Ovary (tissue), 10 donors: Measurements from ENCODE around the gene CORO1A. TPM values are rescaled to one million over a fixed set of nuclear protein-coding genes. Genes with fewer than 3 reads are reported as not detected.
A peak's percentile ranks its signal among the peaks of the same experiment; 100 is the strongest.

Experiments used
- DNase-seq, 5 donors: peaks; one replicate each; pipeline ENCODE4 v3.0.0-alpha.2; 2019 to 2020
- H3K27ac ChIP-seq, 2 donors: fragments of 200-600 bp; one replicate each; pipeline versions ENCODE4 v1.5.1 to v1.8.0; 2019 to 2022
- H3K27me3 ChIP-seq: fragments of 200-600 bp; one replicate; pipeline ENCODE4 v1.8.0; 2022
- H3K36me3 ChIP-seq: fragments of 200-600 bp; sonication (generic); one replicate; pipeline ENCODE4 v1.5.1; 2019
- H3K4me1 ChIP-seq: one replicate; pipeline ENCODE4 v1.8.1; 2013; ENCODE audit warnings: mild to moderate bottlenecking, moderate library complexity; ENCODE audit not compliant: insufficient read depth
- H3K4me3 ChIP-seq: fragments of 200-600 bp; sonication (generic); one replicate; pipeline ENCODE4 v1.5.1; 2017
- H3K9me3 ChIP-seq, 2 donors: fragments of 200-600 bp in 1 of 2; sonication (generic) in 1 of 2; one replicate each; pipeline versions ENCODE4 v1.5.1 to v1.8.1; 2013 to 2019; ENCODE audit warnings: mild to moderate bottlenecking in 1 of 2, moderate library complexity in 1 of 2
- EP300 ChIP-seq: sonication (generic); formaldehyde crosslinking; IDR thresholded peaks from one replicate; pipeline ENCODE4 v1.6.1; 2017; ENCODE audit warnings: antibody characterized with exemption
- POLR2A ChIP-seq: fragments of 450-650 bp; IDR thresholded peaks from one replicate; pipeline ENCODE4 v1.6.1; 2017; ENCODE audit warnings: antibody characterized with exemption, mild to moderate bottlenecking, moderate library complexity
- WGBS, 3 donors: extraction: QIAGEN DNeasy Blood & Tissue Kit in 1 of 3; methylation state at CpG; one replicate each; pipeline versions ENCODE4 v1.1.5 to v1.1.7; 2013 to 2017; 5-methylcytosine and 5-hydroxymethylcytosine counted together
- intact Hi-C, 4 donors: fragments of 100-400 bp; cut with DNase I; formaldehyde crosslinking; loops; one replicate each; pipeline versions ENCODE4 v1.11.0 to v1.15.1; 2022 to 2023
- long read RNA-seq, 3 donors: library from polyadenylated mRNA in 2 of 3; unstranded in 2 of 3; transcript quantifications; one replicate each; pipeline ENCODE4 v2.0.0 and lab custom pipeline, GENCODE V29; 2021 to 2026
- polyA plus RNA-seq, 2 donors: library from polyadenylated mRNA; stranded (reverse); fragments of 200-250 nt in 1 of 2; fragments of 350-450 nt in 1 of 2; fragmentation: Illumina TruSeq in 1 of 2; extraction: RNeasy Lipid Tissue Mini Kit (QIAGEN cat#74804) in 1 of 2; gene quantifications; one replicate each; pipeline ENCODE4 v1.2.3, GENCODE V29; 2013 to 2014
- total RNA-seq, 7 donors: library from RNA; depleted of rRNA in 2 of 7; stranded (reverse); fragments of >200 nt in 2 of 7; fragmentation: NEBNext Ultra II Directional in 3 of 7; extraction: Animal tissue kit (Norgen Biotek cat#: 25700) in 3 of 7; gene quantifications; one replicate each; pipeline versions ENCODE4 v1.1.0 to v1.2.4, GENCODE V29; 2016 to 2023
- TF ChIP-seq, protein P1 (sequence below), 3 donors: fragments of 450-650 bp in 2 of 3; fragments of 200-600 bp in 1 of 3; IDR thresholded peaks; one replicate each; pipeline versions ENCODE4 v1.5.1 to v1.8.0; 2016 to 2022; ENCODE audit warnings: antibody characterized with exemption in 3 of 3, mild to moderate bottlenecking in 1 of 3
- donor health status: DM: no; HTN: no; CAD: no; lungs with moderate emphysema.
- donor health status: DM: no; HTN: no; CAD: no.
- donor health status: Bipolar disorder and iron deficiency.
- donor health status: DM: yes; HTN: yes; CAD: no.
- donor health status: DM: no; HTN: no; CAD: no.
- donor health status: DM: yes; HTN: yes; CAD: no.

Gene CORO1A
- total RNA-seq: 10 to 100 TPM in 4 of 7 donors, 1 to 10 TPM in 3; 6.7 to 33.3 (median 14.1) TPM
- polyA plus RNA-seq: 10 to 100 TPM in 1 of 2 donors, 1 to 10 TPM in 1; 1.6 to 12.2 TPM
- long read RNA-seq, donor 1, transcript CORO1A-201 (11 exons, 1,803 nt): major isoform, 52 of 56 reads
- long read RNA-seq, donor 1, partial matches to known transcripts: 1 of 56 reads
- long read RNA-seq, donor 1, other reads (novel, unspliced or antisense): 3 of 56 reads
- long read RNA-seq, donor 2, partial matches to known transcripts: 0 of 2 reads
- long read RNA-seq, donor 2, other reads (novel, unspliced or antisense): 0 of 2 reads
- long read RNA-seq, donor 3, transcript CORO1A-201 (11 exons, 1,803 nt): major isoform, 36 of 56 reads
- long read RNA-seq, donor 3, partial matches to known transcripts: 12 of 56 reads
- long read RNA-seq, donor 3, other reads (novel, unspliced or antisense): 7 of 56 reads

DNA sequence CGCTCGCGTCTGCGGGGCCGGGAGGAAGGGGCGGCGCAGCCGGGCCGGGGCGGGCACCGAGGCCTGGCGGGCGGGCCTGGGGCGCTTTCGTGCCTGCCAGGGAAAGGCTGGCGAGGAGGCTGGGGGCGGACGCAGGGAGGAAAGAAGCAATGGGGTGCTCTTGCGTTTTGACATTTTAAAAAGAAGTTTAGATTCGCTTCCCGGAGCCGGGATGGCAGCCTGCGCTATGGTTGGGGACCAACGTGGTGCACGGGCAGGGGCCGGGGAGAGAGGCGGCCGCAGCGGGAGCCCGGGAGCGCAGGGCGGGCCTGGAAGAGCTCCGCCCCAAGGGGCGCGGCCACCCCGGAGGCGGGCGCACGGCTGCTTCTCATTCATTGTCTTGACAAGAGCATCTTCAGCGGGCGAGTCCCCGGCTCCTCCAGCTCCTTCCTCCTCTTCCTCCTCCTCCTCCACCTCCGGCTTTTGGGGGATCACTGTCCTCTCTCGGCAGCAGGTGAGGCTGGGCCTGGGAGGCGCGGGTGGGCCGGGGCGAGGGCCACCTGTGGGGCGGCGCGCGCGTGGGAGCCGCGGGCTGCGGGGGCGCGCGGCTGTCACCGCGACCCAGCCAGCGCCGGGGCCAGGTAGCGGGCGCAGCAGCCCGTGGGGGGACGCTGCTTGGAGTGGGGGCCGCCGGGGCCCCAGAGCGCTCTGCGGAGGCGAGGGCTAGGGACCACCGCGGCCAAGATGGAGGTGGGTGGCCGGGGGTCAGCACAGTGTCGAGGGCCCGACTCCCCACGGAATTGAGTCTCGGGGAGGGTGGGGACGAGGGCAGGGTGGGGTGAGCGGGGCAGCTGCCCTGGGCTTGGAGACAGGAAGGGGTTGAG lies at the start of gene CORO1A:
Gene CORO1A, plus strand, starts transcription at position 370 of the 863 bp plus-strand sequence. CDS start 1,608 bp downstream, outside the sequence.
- H3K4me3 ChIP-seq: peak within 1 kb of the TSS; percentile 52
- H3K36me3 ChIP-seq: no peaks in the 10 kb centered on the region
- H3K9me3 ChIP-seq: no peaks in the 10 kb centered on the region
- intact Hi-C loops: loop anchor here in 1 of 4 donors (5.0 kb wide), 1 partner anchor 51 kb away; no protein-coding TSS in a partner anchor
- DNase-seq: peak; percentile 79 to 88 (median 83)
- H3K4me1 ChIP-seq: peaks cover 8% of the 10 kb centered on the region
- peak within 1 kb of the TSS; percentile 18 to 63 for H3K27ac ChIP-seq
- no peaks in the 10 kb centered on the region for H3K27me3 ChIP-seq
- WGBS, 3 donors: 1% methylated on average over 58 to 81 of the region's 81 CpGs
- TF ChIP-seq POLR2A (peak; percentile 29), EP300 (no peak)

DNA sequence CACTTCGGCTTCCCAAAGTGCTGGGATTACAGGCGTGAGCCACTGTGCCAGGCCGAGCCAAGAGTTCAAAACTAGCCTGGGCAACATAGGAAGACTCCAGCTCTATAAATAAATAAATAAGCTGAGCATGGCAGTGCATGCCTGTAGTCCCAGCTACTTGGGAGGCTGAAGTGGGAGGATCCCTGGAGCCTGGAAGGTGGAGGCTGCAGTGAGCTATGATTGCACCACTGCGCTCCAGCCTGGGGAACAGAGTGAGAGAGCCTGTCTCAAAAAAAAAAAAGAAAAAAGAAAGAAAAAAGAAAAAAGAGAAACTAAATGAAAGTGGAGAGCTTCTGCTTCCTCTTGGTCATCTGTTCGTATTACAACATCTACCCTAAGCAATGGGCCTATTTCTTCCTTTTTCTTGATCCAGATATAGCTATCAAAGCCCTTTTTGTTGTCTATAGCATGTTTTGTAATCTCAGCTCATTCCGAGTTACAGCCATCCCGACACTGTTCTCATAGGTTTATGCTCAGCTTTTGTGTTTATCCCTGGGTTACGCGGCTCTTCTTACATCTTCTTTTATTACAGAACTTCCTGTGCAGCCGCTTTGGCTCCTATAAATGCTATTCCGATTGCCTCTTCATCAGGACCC lies 46.3 kb upstream of the CORO1A start:
- Histone ChIP-seq H3K36me3 (no peaks in the 10 kb centered on the region), H3K4me1 (no peaks in the 10 kb centered on the region), H3K27me3 (no peaks in the 10 kb centered on the region), H3K4me3 (no peak overlapping the region), H3K27ac (no peak overlapping the region), H3K9me3 (no peaks in the 10 kb centered on the region)
- WGBS, 3 donors: 81 to 83% (median 83%) methylated on average over 11 of the region's 11 CpGs
- no peak for DNase-seq
- intact Hi-C loops: loop anchor here in 1 of 4 donors (10.0 kb wide), 1 partner anchor 588 kb away; no protein-coding TSS in a partner anchor
- TF ChIP-seq, protein P1, sequence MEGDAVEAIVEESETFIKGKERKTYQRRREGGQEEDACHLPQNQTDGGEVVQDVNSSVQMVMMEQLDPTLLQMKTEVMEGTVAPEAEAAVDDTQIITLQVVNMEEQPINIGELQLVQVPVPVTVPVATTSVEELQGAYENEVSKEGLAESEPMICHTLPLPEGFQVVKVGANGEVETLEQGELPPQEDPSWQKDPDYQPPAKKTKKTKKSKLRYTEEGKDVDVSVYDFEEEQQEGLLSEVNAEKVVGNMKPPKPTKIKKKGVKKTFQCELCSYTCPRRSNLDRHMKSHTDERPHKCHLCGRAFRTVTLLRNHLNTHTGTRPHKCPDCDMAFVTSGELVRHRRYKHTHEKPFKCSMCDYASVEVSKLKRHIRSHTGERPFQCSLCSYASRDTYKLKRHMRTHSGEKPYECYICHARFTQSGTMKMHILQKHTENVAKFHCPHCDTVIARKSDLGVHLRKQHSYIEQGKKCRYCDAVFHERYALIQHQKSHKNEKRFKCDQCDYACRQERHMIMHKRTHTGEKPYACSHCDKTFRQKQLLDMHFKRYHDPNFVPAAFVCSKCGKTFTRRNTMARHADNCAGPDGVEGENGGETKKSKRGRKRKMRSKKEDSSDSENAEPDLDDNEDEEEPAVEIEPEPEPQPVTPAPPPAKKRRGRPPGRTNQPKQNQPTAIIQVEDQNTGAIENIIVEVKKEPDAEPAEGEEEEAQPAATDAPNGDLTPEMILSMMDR (IDR thresholded peaks at IDR 0.05): no peak
- no peak for TF ChIP-seq POLR2A
- TF ChIP-seq EP300: no peak

DNA sequence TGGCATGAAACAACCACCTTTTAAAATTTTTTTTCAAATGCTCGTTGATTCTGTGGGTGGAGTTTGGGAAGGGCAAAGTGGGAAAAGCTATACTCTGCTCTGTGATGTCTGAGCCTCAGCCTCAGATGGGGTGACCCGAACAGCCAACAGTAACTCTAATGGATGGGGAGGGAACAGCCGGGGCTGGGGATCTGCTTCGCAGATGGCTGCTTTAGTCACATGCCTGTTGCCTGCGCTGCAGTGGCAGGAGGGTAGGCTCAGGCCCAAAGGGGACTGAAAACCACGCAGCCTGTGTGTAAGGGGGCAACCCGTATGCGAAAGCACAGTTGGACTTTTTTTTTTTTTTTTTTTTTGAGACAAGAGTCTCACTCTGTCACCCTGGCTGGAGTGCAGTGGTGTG lies 45.5 kb upstream of the CORO1A start:
- Histone ChIP-seq H3K4me1 (no peaks in the 10 kb centered on the region), H3K4me3 (no peak overlapping the region), H3K27ac (no peak overlapping the region), H3K9me3 (no peaks in the 10 kb centered on the region), H3K27me3 (no peaks in the 10 kb centered on the region), H3K36me3 (no peaks in the 10 kb centered on the region)
- intact Hi-C loops: loop anchor here in 1 of 4 donors (10.0 kb wide), 1 partner anchor 587 kb away; no protein-coding TSS in a partner anchor
- no peak for DNase-seq
- 72 to 75% (median 74%) methylated on average over 8 of the region's 8 CpGs for WGBS, 3 donors
- no peak for TF ChIP-seq EP300
- TF ChIP-seq, protein P1 (IDR thresholded peaks at IDR 0.05): no peak
- no peak for TF ChIP-seq POLR2A

DNA sequence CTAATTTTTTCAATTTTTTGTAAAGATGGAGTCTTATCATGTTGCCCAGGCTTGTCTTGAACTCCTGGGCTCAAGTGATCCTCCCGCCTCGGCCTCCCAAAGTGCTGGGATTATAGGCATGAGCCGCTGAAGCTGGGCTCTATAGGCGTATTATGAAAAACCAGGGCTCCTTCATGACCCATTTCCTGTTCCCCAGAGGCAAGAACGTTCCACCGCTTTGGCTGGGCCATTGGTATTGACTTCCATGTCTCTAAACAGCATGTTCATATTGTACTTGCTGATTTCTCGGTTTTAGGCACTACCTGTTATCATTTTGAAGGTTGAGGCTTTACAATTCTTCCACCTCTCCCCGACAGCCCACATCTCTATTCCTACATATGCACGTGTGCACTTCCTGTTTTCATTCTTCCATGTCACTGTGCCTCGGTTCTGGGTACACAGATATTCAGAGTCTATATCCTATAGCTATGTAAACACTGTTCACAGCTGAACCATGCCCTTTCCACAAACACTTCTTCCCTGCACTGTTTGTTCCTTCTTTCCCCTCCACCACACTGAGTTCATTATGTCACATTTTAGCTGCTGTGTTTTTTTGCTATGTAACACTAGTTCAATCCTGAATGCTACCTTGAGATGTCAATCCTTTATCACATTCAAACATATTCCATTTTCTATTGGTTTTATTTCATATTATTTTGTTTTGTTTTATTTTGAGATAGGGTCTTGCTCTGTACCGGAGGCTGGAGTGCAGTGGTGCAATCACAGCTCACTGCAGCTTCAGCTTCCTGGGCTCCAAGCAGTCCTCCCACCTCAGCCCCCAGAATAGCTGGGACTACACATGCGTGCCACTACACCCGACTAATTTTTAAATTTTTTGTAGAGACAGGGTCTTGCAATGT lies 43.6 kb upstream of the CORO1A start:
- TF ChIP-seq POLR2A (no peak), EP300 (no peak)
- TF ChIP-seq, protein P1 (IDR thresholded peaks at IDR 0.05): no peak
- no peak for DNase-seq
- intact Hi-C loops: loop anchor here in 1 of 4 donors (10.0 kb wide), 1 partner anchor 585 kb away; no protein-coding TSS in a partner anchor
- H3K36me3 ChIP-seq: no peaks in the 10 kb centered on the region
- H3K4me3 ChIP-seq: no peak overlapping the region
- no peak overlapping the region for H3K27ac ChIP-seq
- H3K9me3 ChIP-seq: no peaks in the 10 kb centered on the region
- 65 to 75% (median 65%) methylated on average over 13 of the region's 13 CpGs for WGBS, 3 donors
- H3K4me1 ChIP-seq: no peaks in the 10 kb centered on the region
- no peaks in the 10 kb centered on the region for H3K27me3 ChIP-seq
